Measurements from ENCODE around the gene ZDHHC23.

DNA sequence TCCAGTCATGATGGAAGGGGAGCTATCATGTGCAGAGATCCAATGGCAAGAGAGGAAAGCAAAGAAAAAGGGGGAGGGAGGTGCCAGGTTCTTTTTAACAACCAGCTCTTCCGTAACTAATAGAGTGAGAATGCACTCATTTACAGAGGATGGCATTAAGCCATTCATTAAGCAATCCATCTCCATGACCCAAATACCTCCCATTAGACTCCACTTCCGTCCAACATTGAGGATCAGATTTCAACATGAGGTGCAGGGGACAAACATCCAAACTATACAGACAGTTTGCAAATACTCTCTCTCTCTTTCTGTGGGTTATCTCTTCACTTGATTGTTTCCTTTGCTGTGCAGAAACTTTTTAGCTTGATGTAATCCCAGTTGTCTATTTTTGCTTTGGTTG is 21.2 kb downstream of the ZDHHC23 start:
- TF ChIP-seq, protein P1, sequence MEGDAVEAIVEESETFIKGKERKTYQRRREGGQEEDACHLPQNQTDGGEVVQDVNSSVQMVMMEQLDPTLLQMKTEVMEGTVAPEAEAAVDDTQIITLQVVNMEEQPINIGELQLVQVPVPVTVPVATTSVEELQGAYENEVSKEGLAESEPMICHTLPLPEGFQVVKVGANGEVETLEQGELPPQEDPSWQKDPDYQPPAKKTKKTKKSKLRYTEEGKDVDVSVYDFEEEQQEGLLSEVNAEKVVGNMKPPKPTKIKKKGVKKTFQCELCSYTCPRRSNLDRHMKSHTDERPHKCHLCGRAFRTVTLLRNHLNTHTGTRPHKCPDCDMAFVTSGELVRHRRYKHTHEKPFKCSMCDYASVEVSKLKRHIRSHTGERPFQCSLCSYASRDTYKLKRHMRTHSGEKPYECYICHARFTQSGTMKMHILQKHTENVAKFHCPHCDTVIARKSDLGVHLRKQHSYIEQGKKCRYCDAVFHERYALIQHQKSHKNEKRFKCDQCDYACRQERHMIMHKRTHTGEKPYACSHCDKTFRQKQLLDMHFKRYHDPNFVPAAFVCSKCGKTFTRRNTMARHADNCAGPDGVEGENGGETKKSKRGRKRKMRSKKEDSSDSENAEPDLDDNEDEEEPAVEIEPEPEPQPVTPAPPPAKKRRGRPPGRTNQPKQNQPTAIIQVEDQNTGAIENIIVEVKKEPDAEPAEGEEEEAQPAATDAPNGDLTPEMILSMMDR (conservative IDR thresholded peaks at IDR 0.05; ENCODE audit: low read depth, low read length): no peak
- TF ChIP-seq MAFK (IDR thresholded peaks at IDR 0.05; ENCODE audit: low read depth, low read length) (no peak), BHLHE40 (IDR thresholded peaks at IDR 0.05; ENCODE audit: low read depth, low read length) (no peak), POLR2A (IDR thresholded peaks at IDR 0.05; ENCODE audit: low read depth, low read length) (no peak)

Measured in IMR-90 (cell line).